ENCODE measurements around the gene CLIC4. TPM values are rescaled to one million over a fixed set of nuclear protein-coding genes. Genes with fewer than 3 reads are reported as not detected.
"Not testable (repeated sequence)": the region's sequence is repeated elsewhere in the genome, so short reads cannot be mapped to it uniquely, and the experiment has no call there.

The CLIC4 gene
- total and polyA plus RNA-seq, 11 donors: 111 to 917 (median 387) TPM

- Histone ChIP-seq H3K27ac (peak overlapping the region in 2 of 12 donors; percentile 20 to 48), H3K4me1 (peaks cover 0 to 75% (median 29%) of the 10 kb centered on the region in 12 donors), H3K36me3 (no peaks in the 10 kb centered on the region), H3K4me3 (no peak overlapping the region), H3K27me3 (no peaks in the 10 kb centered on the region), H3K9me3 (no peaks in the 10 kb centered on the region)
- 91 to 95% (median 92%) methylated on average over 5 of the region's 5 CpGs for WGBS, 4 donors
- TF ChIP-seq POLR2A (IDR thresholded peaks at IDR 0.05): no peak
- TF ChIP-seq CTCF (IDR thresholded peaks at IDR 0.05): peak in 2 of 12 donors; percentile 19 to 22
- DNase-seq: no peak
- ATAC-seq: no peak
- intact Hi-C loops (cut with DNase I): loop anchor here in 2 of 10 donors (5.0 to 10.0 kb wide), 2 partner anchors 42 to 45 kb away; no protein-coding TSS in a partner anchor
These were observed 34.6 kb downstream of the CLIC4 start for GRCh38 chr1:24779689-24780464.

GRCh38 chr1:24780626-24781025, 35.4 kb downstream of the CLIC4 start:
- H3K27me3 ChIP-seq, H3K4me3 ChIP-seq, H3K36me3 ChIP-seq, ATAC-seq, H3K9me3 ChIP-seq, DNase-seq: not testable (repeated sequence)
- 81 to 85% (median 82%) methylated on average over 8 of the region's 8 CpGs for WGBS, 4 donors
- intact Hi-C loops (cut with DNase I): loop anchor here in 1 of 10 donors (5.0 kb wide), 1 partner anchor 42 kb away; no protein-coding TSS in a partner anchor
- Histone ChIP-seq H3K4me1 (peaks cover 0 to 76% (median 27%) of the 10 kb centered on the region in 12 donors), H3K27ac (peak overlapping the region in 2 of 12 donors; percentile 6 to 48)

GRCh38 chr1:24782689-24783088, 37.4 kb downstream of the CLIC4 start:
- H3K27me3 ChIP-seq: no peaks in the 10 kb centered on the region
- TF ChIP-seq CTCF (IDR thresholded peaks at IDR 0.05) (no peak), POLR2A (IDR thresholded peaks at IDR 0.05) (no peak)
- H3K4me3 ChIP-seq: no peak overlapping the region
- H3K27ac ChIP-seq: no peak overlapping the region
- DNase-seq (no peak), ATAC-seq (no peak)
- no peaks in the 10 kb centered on the region for H3K9me3 ChIP-seq
- intact Hi-C loops (cut with DNase I): loop anchor here in 1 of 10 donors (5.0 kb wide), 1 partner anchor 40 kb away; no protein-coding TSS in a partner anchor
- H3K36me3 ChIP-seq: no peaks in the 10 kb centered on the region
- 95 to 99% (median 98%) methylated on average over 2 of the region's 2 CpGs for WGBS, 4 donors
- H3K4me1 ChIP-seq: peaks cover 0 to 67% (median 21%) of the 10 kb centered on the region in 12 donors

- Histone ChIP-seq H3K4me3 (no peak overlapping the region), H3K4me1 (peaks cover 0 to 58% (median 20%) of the 10 kb centered on the region in 12 donors), H3K27me3 (no peaks in the 10 kb centered on the region), H3K36me3 (peaks cover 0 to 4% (median 0%) of the 10 kb centered on the region in 9 donors), H3K9me3 (no peaks in the 10 kb centered on the region), H3K27ac (peak overlapping the region in 1 of 12 donors; percentile 6)
- ATAC-seq: no peak
- TF ChIP-seq POLR2A (IDR thresholded peaks at IDR 0.05) (no peak), CTCF (IDR thresholded peaks at IDR 0.05) (no peak)
- intact Hi-C loops (cut with DNase I): loop anchor here in 1 of 10 donors (5.0 kb wide), 1 partner anchor 39 kb away; no protein-coding TSS in a partner anchor
- WGBS, 4 donors: 86 to 95% (median 90%) methylated on average over 1 of the region's 1 CpG
- DNase-seq: no peak
These were observed 38.5 kb downstream of the CLIC4 start for GRCh38 chr1:24783713-24784112.
